Right renal cortex interstitium (tissue), 3 donors: Measurements from ENCODE around the gene CYP4F2. TPM values are rescaled to one million over a fixed set of nuclear protein-coding genes. Genes with fewer than 3 reads are reported as not detected.
"Not testable (repeated sequence)": the region's sequence is repeated elsewhere in the genome, so short reads cannot be mapped to it uniquely, and the experiment has no call there.

Source experiments
- DNase-seq, 3 donors: peaks; one replicate each; pipeline ENCODE4 v3.0.0-alpha.2; 2013; ENCODE audit warnings: low read depth in 3 of 3, low spot score in 2 of 3
- polyA plus RNA-seq, 3 donors: library from polyadenylated mRNA; unstranded; fragments of 120-200 nt; gene quantifications; one replicate each; pipeline ENCODE4 v1.2.1, GENCODE V29; 2013; ENCODE audit not compliant: insufficient read length in 3 of 3

Gene CYP4F2
- polyA plus RNA-seq, 3 donors: 0.15 to 0.41 TPM; not detected in 1

DNA sequence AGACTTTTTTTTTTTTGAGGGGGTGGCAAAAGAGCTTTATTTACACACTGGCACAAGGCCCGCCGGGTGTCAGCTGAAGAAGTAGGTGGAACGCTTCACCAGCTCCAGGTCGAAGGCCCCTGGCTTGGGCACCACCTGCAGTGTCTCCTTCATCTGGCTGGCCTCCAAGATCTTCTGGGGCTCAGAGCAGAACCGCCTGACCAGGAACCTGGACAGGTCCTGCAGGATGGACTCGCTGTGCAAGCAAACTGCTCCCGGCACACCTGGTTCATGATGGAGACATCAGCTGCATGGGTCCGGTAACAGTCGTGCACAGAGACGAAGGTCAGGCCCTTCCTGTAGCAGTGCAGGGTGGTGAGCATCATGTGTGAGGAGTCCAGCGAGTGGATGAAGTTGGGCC is 4.4 kb upstream of the CYP4F2 start:
- DNase-seq: no peak

- no peak for DNase-seq
These were observed 2.6 kb upstream of the CYP4F2 start for GRCh38 chr19:15900504-15900903.

DNA sequence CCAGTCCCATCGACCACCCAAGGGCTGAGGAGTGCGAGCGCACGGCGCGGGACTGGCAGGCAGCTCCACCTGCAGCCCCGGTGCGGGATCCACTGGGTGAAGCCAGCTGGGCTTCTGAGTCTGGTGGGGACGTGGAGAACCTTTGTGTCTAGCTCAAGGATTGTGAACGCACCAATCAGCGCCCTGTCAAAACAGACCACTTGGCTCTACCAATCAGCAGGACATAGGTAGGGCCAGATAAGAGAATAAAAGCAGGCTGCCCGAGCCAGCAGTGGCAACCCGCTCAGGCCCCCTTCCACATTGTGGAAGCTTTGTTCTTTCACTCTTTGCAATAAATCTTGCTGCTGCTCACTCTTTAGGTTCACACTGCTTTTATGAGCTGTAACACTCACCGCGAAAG is 2.2 kb upstream of the CYP4F2 start:
- DNase-seq: not testable (repeated sequence)

DNA sequence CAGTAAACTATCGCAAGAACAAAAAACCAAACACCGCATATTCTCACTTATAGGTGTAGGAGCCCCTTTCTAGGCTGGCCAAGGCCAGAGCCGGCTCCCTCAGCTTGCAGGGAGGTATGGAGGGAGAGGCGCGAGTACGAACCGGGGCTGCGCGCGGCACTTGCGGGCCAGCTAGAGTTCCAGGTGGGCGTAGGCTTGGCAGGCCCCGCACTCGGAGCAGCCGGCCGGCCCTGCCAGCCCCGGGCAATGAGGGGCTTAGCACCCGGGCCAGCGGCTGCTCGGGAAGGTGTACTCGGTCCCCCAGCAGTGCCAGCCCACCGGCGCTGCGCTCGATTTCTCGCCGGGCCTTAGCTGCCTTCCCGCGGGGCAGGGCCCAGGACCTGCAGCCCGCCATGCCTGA is 1.7 kb upstream of the CYP4F2 start:
- DNase-seq: not testable (repeated sequence)

GRCh38 chr19:15897026-15897737 is 692 bp downstream of the CYP4F2 start:
- DNase-seq: no peak

DNA sequence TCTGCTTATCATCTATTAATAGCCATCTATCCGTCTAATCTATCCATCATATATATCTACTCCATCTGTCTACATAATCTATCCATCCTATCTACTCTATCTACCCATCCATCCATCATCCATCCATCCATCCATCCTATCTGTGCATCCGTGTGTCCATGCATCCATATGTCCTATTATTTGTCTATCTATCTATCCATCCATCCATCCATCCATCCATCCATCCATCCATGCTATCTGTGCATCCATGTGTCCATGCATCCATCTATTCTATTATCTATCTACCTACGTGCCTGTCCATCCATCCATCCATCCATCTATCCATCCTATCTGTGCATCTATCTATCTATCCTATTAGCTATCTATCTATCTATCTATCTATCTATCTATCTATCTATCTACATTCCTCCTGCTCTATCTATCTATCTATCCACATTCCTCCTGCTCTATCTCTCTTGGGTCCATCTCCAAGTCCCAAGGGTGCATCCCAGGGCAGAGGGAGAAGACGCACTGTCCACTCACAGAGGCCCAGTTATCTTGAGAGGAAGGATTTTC is 1.9 kb downstream of the CYP4F2 start:
- no peak for DNase-seq

- DNase-seq: no peak
These were observed 3.5 kb downstream of the CYP4F2 start for GRCh38 chr19:15894359-15894758.

GRCh38 chr19:15893477-15893876 is 4.4 kb downstream of the CYP4F2 start:
- DNase-seq: no peak

- no peak for DNase-seq
These were observed 5.9 kb downstream of the CYP4F2 start for GRCh38 chr19:15892012-15892411.

DNA sequence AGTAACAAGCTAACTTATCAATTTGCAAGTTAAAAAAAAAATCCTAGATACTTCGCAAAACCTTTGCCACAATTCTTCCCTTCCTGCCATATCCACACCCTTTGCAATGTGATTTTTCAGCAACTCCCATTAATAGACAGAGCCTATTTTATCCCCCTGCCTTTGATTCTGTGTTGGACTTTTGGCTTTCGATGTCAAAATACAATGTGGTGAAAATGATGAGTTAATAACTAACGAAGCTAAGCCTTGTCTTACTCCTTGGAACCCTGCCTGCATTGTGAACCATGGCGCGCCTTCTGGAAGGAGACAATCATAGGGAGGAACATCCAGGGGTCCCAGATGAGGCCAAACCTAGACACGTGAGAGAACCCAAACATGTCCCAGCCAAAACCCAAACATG is 6.4 kb downstream of the CYP4F2 start:
- DNase-seq: no peak

DNA sequence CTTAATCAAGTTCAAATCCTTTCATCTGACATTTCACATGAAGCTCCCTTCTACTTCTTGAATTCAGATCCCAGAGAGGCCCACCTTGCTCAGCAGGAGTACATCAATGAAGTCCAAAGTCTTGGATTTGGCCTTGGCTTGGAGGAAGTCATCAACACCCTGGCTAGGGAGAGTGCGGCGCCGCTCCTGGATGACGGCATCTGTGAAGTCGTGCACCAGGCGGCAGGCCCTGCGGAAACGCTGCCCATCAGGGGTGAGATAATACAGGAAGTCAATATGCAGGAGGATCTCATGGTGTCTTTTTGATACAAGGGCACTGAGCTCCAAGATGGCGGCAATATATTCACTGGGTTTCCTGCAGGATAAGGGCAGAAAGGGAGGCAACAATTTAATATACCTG is 8.5 kb downstream of the CYP4F2 start:
- not testable (repeated sequence) for DNase-seq

DNA sequence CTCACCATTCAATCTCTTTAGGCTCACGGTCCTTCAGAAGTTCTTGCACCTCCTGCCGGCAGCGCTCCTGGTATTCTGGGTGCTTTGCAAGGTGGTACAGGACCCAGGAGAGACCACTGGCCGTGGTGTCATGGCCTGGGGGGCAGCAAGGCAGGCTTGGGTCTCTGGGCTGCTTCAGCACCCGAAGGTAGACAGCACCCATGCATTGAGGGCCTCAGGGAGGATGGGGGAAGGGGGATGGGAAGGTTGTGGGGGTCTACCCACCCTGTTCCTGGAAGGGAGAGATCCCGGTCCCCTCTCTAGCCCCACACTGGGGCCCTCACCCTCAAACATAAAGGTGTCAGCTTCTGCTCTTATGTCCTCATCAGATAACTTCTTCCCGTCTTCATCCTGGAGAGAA is 12.0 kb downstream of the CYP4F2 start:
- DNase-seq: no peak

- DNase-seq: no peak
These were observed 12.7 kb downstream of the CYP4F2 start for GRCh38 chr19:15885167-15885566.

GRCh38 chr19:15883329-15883728 is 14.5 kb downstream of the CYP4F2 start:
- not testable (repeated sequence) for DNase-seq

- no peak for DNase-seq
These were observed 22.9 kb downstream of the CYP4F2 start for GRCh38 chr19:15874821-15875474.

DNA sequence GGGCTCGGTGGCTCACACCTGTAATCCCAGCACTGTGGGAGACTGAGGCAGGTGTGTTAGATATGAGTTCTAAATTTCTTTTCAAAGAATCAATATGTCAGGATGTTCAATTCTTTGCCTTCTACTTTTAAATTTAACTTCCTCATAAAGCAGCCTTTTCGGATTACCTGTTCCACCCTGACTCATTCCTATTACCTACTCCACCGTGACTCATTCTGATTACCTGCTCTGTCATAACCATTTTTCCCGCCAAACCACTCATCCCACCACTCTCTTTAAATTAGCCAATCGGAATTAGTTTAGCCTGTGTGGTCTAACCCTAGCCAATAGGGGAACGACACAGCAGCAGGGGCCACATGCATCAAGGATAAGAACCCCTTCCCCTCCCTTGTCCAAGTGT is 24.1 kb downstream of the CYP4F2 start:
- not testable (repeated sequence) for DNase-seq

GRCh38 chr19:15871570-15871969 is 26.3 kb downstream of the CYP4F2 start:
- DNase-seq: no peak

DNA sequence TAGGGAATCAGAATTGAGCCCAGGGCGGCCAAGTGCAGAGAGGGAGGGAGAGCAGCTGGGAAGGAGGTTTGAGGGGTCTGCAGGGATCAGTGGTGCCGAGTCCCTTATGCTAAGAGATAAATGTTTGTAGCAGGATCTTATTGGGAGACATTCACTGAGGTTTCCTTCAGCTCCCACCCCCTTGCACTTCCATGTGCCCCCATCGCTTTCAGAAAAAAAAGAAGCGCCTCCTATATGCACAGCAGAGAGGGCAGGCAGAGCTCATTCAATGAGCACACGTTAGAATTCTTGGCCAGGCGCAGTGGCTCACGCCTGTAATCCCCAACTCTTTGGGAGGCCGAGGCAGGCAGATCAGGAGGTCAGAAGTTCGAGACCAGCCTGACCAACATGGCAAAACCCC is 28.0 kb downstream of the CYP4F2 start:
- no peak for DNase-seq

DNA sequence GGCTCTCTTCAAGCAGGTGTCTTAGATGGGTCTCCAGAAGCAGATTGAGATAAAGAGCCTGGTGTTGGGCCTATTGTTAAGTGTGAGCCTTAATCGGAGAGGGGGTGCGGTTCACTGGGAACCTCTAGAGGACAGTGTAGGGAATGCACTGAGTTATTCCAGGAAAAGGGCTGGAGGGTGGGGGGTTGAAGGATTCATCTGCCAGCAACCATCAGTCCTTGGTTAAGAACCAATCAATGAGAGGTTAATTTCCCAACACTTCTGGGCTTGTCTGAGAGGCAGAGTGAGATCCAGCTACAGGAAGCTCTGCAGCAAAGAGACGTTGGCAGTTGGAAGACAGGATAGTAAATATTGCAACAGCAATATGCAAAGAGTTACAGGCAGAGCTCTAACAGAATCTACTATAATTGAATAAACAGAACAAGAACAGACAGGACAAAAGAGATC is 28.7 kb downstream of the CYP4F2 start:
- DNase-seq: no peak

DNA sequence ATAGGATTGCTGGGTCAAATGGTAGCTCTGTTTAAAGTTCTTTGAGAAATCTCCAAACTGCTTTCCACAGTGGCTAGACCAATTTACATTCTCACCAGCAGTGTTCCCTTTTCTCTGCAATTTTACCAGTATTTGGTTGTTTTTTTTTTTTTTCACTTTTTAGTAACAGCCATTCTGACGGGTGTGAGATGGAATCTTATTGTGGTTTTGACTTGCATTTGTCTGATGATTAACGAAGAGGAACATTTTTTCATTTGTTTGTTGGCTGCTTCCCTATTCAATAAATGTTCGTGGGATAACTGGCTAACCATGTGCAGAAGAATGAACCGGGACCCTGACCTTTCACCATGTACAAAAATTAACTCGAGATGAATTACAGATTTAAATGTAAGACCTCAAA is 31.2 kb downstream of the CYP4F2 start:
- no peak for DNase-seq

GRCh38 chr19:15864824-15865223 is 33.0 kb downstream of the CYP4F2 start:
- DNase-seq: no peak

DNA sequence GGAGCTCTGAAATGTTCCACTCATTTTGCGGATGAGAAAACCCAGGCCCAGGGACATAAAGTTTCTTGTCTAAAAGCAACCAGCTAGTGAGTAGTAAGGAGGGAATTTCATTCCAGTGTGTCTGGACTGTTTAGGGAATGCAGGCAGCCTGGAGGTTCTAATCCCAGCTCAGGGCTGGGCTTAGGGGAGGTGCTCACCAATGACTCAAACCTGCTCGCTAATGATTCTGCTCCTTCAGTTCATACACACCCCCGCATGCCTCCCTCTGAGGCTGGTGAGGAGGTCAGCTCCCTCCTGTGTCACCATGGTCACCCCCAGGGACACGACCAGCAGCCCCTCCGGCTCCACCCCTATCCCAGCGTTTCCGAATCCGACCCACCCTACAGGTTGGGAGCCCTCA is 34.6 kb downstream of the CYP4F2 start:
- no peak for DNase-seq
